Measurements from ENCODE around the gene HUWE1. TPM values are rescaled to one million over a fixed set of nuclear protein-coding genes. Genes with fewer than 3 reads are reported as not detected.
"Not testable (repeated sequence)": the region's sequence is repeated elsewhere in the genome, so short reads cannot be mapped to it uniquely, and the experiment has no call there.

Gene HUWE1
- total RNA-seq, 2 donors from 2014 or later, result 116 to 169 TPM

GRCh38 chrX:53526999-53527398, 159.5 kb downstream of the HUWE1 start:
- H3K27me3 ChIP-seq, result peaks cover 4% of the 10 kb centered on the region
- H3K36me3 ChIP-seq, result no peaks in the 10 kb centered on the region
- DNase-seq, result no peak
- intact Hi-C loops (cut with DNase I), result no loop called here
- TF ChIP-seq CTCF (IDR thresholded peaks at IDR 0.05), result no peak
- no peaks in the 10 kb centered on the region for H3K9me3 ChIP-seq
- no peak overlapping the region for H3K27ac ChIP-seq
- H3K4me1 ChIP-seq, result no peaks in the 10 kb centered on the region
- no peak overlapping the region for H3K4me3 ChIP-seq
- no peak overlapping the region for H3K9ac ChIP-seq (ENCODE audit: low read depth in 2 of 2, low read length in 2 of 2)

- no peak for TF ChIP-seq CTCF (IDR thresholded peaks at IDR 0.05)
- Histone ChIP-seq H3K9ac (ENCODE audit: low read depth in 2 of 2, low read length in 2 of 2) (no peak overlapping the region), H3K36me3 (no peaks in the 10 kb centered on the region), H3K27ac (no peak overlapping the region), H3K9me3 (no peaks in the 10 kb centered on the region), H3K4me1 (no peaks in the 10 kb centered on the region), H3K27me3 (no peaks in the 10 kb centered on the region), H3K4me3 (no peak overlapping the region)
- intact Hi-C loops (cut with DNase I), result no loop called here
- DNase-seq, result no peak
Measured at GRCh38 chrX:53511322-53511721, 175.2 kb downstream of the HUWE1 start.

GRCh38 chrX:53504035-53504434, 182.5 kb downstream of the HUWE1 start:
- H3K27me3 ChIP-seq; H3K4me3 ChIP-seq; H3K9me3 ChIP-seq; H3K27ac ChIP-seq; H3K4me1 ChIP-seq; H3K36me3 ChIP-seq; DNase-seq; intact Hi-C loops (cut with DNase I); H3K9ac ChIP-seq (ENCODE audit: low read depth in 2 of 2, low read length in 2 of 2): not testable (repeated sequence)

- no peak for TF ChIP-seq CTCF (IDR thresholded peaks at IDR 0.05)
- Histone ChIP-seq H3K9me3 (no peaks in the 10 kb centered on the region), H3K9ac (ENCODE audit: low read depth in 2 of 2, low read length in 2 of 2) (no peak overlapping the region), H3K36me3 (no peaks in the 10 kb centered on the region), H3K27ac (no peak overlapping the region), H3K4me1 (no peaks in the 10 kb centered on the region), H3K4me3 (no peak overlapping the region), H3K27me3 (no peaks in the 10 kb centered on the region)
- DNase-seq, result no peak
- intact Hi-C loops (cut with DNase I), result no loop called here
Measured at GRCh38 chrX:53494436-53494835, 192.1 kb downstream of the HUWE1 start.

- no peak overlapping the region for H3K27ac ChIP-seq
- H3K27me3 ChIP-seq, result no peaks in the 10 kb centered on the region
- intact Hi-C loops (cut with DNase I), result no loop called here
- no peaks in the 10 kb centered on the region for H3K4me1 ChIP-seq
- H3K9ac ChIP-seq (ENCODE audit: low read depth in 2 of 2, low read length in 2 of 2), result no peak overlapping the region
- DNase-seq, result no peak
- TF ChIP-seq CTCF (IDR thresholded peaks at IDR 0.05), result no peak
- H3K4me3 ChIP-seq, result no peak overlapping the region
- H3K9me3 ChIP-seq, result no peaks in the 10 kb centered on the region
- H3K36me3 ChIP-seq, result no peaks in the 10 kb centered on the region
Measured at GRCh38 chrX:53486285-53486684, 200.2 kb downstream of the HUWE1 start.

GRCh38 chrX:53483838-53484405, 202.6 kb downstream of the HUWE1 start:
- no peaks in the 10 kb centered on the region for H3K27me3 ChIP-seq
- no peaks in the 10 kb centered on the region for H3K4me1 ChIP-seq
- no peak for TF ChIP-seq CTCF (IDR thresholded peaks at IDR 0.05)
- H3K9ac ChIP-seq (ENCODE audit: low read depth in 2 of 2, low read length in 2 of 2), result no peak overlapping the region
- intact Hi-C loops (cut with DNase I), result loop anchor here (5.0 kb wide), 1 partner anchor 167 kb away; no protein-coding TSS in a partner anchor
- H3K9me3 ChIP-seq, result no peaks in the 10 kb centered on the region
- DNase-seq, result no peak
- H3K27ac ChIP-seq, result no peak overlapping the region
- H3K36me3 ChIP-seq, result no peaks in the 10 kb centered on the region
- H3K4me3 ChIP-seq, result no peak overlapping the region

Measured in colonic mucosa (tissue), 4 donors.